SH-SY5Y (cell line): ENCODE data around the gene ABLIM2.

Experiments
- GATA2 ChIP-seq: IDR thresholded peaks from 2 replicates; pipeline ENCODE4 v1.6.1; 2011; ENCODE audit warnings: mild to moderate bottlenecking, low read depth, low read length
- GATA3 ChIP-seq: IDR thresholded peaks from 2 replicates; pipeline ENCODE4 v1.6.1; 2011; ENCODE audit warnings: low read depth, mild to moderate bottlenecking, low read length, moderate library complexity

GRCh38 chr4:7964459-7964858, 194.2 kb downstream of the ABLIM2 start:
- TF ChIP-seq GATA3 (no peak), GATA2 (no peak)
